ENCODE data around the gene DLGAP1.

The DLGAP1 gene

DNA sequence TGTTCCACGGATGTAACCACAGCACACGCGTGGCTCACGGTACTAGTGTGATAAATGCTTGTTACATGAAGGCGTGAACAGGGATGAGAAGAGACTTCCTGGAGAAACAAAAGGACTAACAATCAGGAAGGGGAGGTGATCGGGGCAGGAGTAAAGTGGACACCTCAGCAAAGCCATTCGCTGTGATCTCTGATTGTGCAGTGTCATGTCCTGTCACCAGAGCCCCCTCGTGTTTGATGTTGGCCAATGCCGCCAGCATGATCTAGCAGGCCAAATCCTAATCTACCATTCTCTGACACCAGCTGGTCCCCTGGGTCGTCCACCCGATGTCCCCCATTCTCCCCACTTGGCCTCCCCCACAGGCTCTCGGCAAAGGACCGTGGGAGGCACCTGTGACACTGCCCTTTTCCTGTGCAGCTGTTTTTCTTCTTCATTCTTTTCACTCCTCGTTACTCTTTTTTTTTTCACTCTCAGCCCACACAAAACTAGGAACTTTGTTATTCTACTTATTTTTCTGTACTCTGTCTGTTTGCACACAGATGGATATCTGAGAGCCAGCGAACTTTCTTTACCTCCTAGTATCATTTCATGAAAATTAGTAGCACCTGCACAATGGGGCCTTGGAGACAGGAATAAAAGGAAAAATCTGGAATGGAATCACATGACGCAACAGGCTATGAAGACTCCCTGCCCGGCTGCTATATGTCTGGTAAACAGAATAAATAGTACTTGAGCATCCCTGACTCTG is 858.3 kb downstream of the DLGAP1 start:
- peak; percentile 69 for DNase-seq (ENCODE audit: low spot score)
- in situ Hi-C loops (cut with MboI; ENCODE audit: low sequenced_read_pairs, unreplicated experiment), result loop anchor here (10.0 to 25.0 kb wide), 3 partner anchors 142 to 610 kb away; partner anchors contain the start of gene TGIF1
- TF ChIP-seq, protein P1, sequence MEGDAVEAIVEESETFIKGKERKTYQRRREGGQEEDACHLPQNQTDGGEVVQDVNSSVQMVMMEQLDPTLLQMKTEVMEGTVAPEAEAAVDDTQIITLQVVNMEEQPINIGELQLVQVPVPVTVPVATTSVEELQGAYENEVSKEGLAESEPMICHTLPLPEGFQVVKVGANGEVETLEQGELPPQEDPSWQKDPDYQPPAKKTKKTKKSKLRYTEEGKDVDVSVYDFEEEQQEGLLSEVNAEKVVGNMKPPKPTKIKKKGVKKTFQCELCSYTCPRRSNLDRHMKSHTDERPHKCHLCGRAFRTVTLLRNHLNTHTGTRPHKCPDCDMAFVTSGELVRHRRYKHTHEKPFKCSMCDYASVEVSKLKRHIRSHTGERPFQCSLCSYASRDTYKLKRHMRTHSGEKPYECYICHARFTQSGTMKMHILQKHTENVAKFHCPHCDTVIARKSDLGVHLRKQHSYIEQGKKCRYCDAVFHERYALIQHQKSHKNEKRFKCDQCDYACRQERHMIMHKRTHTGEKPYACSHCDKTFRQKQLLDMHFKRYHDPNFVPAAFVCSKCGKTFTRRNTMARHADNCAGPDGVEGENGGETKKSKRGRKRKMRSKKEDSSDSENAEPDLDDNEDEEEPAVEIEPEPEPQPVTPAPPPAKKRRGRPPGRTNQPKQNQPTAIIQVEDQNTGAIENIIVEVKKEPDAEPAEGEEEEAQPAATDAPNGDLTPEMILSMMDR (IDR thresholded peaks at IDR 0.05; ENCODE audit: borderline replicate concordance, control extremely low read depth, extremely low read depth, insufficient read depth, missing control alignments), result peak; percentile 30

DNA sequence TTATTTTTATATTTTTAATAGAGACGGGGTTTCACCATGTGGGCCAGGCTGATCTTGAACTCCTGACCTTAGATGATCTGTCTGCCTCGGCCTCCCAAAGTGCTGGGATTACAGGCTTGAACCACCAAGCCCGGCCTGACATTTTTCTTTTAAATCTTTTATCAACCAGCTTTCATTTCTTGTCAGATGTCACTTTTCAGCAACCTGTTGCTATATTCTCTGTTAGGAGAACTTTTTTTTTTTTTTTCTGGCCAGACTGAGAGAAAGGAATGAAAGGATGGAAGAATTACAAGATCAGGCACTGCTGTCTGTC is 858.8 kb downstream of the DLGAP1 start:
- in situ Hi-C loops (cut with MboI; ENCODE audit: low sequenced_read_pairs, unreplicated experiment), result loop anchor here (10.0 to 25.0 kb wide), 3 partner anchors 141 to 609 kb away; partner anchors contain the start of gene TGIF1
- no peak for DNase-seq (ENCODE audit: low spot score)
- TF ChIP-seq, protein P1 (IDR thresholded peaks at IDR 0.05; ENCODE audit: borderline replicate concordance, control extremely low read depth, extremely low read depth, insufficient read depth, missing control alignments), result no peak

DNA sequence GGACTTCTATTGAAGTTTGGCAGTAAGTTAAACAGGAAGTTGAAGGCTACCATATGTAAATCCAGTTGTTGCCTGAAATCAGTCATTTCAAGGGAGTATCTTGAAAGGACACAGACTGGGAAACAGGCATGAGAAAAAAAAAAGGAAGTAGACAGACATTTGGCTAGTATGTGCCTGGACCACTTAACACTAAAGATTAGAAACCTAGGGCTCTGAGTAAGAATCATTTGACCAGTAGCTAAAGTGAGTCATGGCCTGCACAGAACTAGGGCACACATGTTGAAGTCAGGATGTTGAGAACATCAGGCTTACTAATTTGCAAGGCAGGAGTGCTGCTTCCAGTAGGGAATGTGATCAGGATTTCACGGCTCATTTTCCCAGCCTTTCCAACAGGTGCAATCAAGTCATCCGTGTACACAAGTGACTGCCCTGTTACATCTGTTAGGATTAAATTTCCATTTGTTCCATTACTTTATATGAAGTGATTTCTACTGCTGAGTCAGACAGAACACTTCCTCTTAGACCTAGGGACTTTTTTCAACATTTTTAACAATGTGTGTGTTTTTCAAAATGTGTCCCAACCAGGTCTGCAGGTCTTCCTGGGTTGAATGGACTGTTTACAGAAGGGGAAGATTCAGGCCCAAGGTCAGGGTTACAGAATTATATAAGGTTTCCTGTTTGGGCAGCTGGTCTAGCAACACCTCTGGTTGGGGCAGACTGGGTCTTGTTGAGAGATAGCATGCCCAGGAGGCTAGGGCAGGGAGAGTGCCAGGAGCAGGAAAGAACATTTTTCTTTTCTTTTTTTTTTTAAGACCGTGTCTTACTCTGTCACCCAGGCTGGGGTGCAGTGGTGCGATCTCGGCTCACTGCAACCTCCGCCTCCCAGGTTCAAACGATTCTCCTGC is 859.5 kb downstream of the DLGAP1 start:
- peak; percentile 51 for DNase-seq (ENCODE audit: low spot score)
- TF ChIP-seq, protein P1 (IDR thresholded peaks at IDR 0.05; ENCODE audit: borderline replicate concordance, control extremely low read depth, extremely low read depth, insufficient read depth, missing control alignments), result no peak
- in situ Hi-C loops (cut with MboI; ENCODE audit: low sequenced_read_pairs, unreplicated experiment), result loop anchor here (10.0 to 25.0 kb wide), 3 partner anchors 141 to 608 kb away; partner anchors contain the start of gene TGIF1

DNA sequence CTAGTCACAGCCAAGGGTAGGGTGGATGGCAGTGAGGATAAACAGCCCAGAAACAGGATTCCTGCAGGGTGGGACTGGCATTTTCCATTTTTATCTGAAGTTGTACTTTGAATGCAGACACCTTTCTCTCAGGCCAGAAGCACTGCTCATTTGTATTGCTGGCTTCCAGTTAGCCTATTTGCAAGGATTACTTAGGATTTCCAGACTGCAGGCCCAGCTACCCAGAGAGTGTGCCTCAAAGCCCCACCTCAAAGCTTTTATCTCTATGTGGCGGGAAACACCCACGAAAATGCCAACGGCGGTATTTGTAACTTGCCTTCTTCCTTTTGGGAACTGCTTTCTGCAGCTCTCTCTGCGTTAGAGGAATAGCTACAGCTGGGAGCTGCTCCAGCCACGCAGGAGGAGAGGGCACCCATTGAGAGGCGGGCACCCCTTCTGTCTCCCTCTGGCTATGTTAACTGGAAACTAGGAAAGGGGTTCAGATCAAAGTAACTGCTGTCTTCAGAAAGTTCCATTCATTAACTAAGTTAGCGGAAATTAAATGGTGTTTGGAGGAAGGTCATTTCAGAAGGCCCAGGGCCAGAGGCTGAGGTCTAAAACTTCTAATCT is 860.2 kb downstream of the DLGAP1 start:
- TF ChIP-seq, protein P1 (IDR thresholded peaks at IDR 0.05; ENCODE audit: borderline replicate concordance, control extremely low read depth, extremely low read depth, insufficient read depth, missing control alignments), result no peak
- in situ Hi-C loops (cut with MboI; ENCODE audit: low sequenced_read_pairs, unreplicated experiment), result loop anchor here (10.0 to 25.0 kb wide), 3 partner anchors 140 to 608 kb away; partner anchors contain the start of gene TGIF1
- no peak for DNase-seq (ENCODE audit: low spot score)

DNA sequence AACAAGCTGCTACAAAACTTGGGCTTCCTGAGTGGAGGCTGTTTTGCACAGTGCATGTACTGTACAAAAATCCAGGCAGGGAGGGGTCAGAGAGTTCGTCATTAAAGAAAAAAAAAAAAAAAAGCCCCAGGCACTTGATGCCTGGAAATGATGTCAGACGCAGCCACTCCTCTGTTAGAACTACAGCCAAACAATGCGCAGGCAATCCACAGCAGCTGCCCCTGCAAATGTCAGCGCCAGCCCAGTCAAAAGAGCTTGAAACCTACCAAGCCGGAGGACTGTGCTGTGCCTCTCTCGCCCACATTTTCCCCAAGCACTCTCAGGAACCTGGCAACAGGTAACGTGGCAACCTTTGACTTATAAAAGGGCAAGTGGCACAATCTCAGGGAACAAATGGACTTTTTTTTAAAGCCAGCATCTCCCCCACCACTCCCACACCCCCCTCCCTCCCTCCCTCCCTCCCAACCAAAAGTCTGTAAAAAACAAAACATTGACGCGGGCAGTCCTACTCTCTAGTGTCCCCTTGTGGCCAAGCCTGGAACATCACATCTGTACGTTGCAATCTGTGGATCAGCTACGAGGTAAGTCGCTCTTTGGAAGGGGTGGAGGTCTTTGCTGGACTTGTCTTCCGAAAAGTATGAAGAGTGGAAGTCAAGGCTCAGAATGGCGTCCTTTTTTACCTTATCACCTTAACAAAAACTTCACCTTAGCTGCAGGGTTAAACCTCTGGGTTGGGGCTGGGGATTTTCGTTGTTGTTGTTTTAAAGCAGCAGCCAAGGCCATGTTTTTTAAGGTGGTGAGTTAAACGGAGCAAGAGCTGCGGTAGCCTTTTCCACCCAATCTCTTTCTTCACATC is 861.0 kb downstream of the DLGAP1 start:
- in situ Hi-C loops (cut with MboI; ENCODE audit: low sequenced_read_pairs, unreplicated experiment), result loop anchor here (10.0 to 25.0 kb wide), 3 partner anchors 139 to 607 kb away; partner anchors contain the start of gene TGIF1
- DNase-seq (ENCODE audit: low spot score), result peak; percentile 73
- TF ChIP-seq, protein P1 (IDR thresholded peaks at IDR 0.05; ENCODE audit: borderline replicate concordance, control extremely low read depth, extremely low read depth, insufficient read depth, missing control alignments), result peak; percentile 85
